ENCODE results near the gene ESRP2.

Gene ESRP2

GRCh38 chr16:68235108-68235886 lies 630 bp downstream of the ESRP2 start:
- TF ChIP-seq, protein P1, sequence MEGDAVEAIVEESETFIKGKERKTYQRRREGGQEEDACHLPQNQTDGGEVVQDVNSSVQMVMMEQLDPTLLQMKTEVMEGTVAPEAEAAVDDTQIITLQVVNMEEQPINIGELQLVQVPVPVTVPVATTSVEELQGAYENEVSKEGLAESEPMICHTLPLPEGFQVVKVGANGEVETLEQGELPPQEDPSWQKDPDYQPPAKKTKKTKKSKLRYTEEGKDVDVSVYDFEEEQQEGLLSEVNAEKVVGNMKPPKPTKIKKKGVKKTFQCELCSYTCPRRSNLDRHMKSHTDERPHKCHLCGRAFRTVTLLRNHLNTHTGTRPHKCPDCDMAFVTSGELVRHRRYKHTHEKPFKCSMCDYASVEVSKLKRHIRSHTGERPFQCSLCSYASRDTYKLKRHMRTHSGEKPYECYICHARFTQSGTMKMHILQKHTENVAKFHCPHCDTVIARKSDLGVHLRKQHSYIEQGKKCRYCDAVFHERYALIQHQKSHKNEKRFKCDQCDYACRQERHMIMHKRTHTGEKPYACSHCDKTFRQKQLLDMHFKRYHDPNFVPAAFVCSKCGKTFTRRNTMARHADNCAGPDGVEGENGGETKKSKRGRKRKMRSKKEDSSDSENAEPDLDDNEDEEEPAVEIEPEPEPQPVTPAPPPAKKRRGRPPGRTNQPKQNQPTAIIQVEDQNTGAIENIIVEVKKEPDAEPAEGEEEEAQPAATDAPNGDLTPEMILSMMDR (IDR thresholded peaks at IDR 0.05) = peak; percentile 46

- TF ChIP-seq, protein P1 (IDR thresholded peaks at IDR 0.05) = no peak
These were observed 1.5 kb downstream of the ESRP2 start for GRCh38 chr16:68234188-68235107.

GRCh38 chr16:68233835-68234187 lies 2.1 kb downstream of the ESRP2 start:
- TF ChIP-seq, protein P1 (IDR thresholded peaks at IDR 0.05) = no peak

DNA sequence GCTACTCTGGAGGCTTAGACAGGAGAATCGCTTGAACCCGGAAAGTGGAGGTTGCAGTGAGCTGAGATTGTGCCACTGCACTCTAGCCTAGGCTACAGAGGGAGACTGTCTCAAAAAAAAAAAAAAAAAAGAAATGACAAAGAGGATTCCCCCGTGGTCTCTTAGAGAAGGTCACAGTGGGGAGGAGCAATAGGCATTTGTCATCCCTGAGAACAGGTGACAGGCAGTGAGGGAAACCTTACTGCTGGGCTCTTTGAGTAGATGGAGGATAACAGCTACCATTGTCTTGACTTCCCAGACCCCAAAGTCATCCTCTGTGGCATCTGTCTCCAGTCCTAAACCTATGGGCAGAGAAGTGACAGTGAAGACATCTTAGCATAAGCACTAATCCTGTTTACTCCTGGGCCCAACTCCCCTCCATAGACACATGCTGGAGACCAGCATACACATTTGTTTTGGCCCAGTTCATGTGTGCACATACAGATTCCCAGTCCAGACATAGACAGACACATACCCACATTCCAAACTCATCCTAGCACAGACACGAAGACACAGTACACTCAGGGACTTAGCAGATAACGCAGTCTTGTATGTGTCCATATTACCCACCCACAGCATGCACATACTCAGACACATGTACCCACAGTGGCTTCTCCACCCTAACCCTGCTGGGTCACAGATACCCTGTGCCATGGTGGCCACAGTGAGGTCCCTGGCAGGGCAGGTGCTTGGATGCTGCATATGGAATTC lies 2.7 kb downstream of the ESRP2 start:
- TF ChIP-seq, protein P1 (IDR thresholded peaks at IDR 0.05) = no peak

DNA sequence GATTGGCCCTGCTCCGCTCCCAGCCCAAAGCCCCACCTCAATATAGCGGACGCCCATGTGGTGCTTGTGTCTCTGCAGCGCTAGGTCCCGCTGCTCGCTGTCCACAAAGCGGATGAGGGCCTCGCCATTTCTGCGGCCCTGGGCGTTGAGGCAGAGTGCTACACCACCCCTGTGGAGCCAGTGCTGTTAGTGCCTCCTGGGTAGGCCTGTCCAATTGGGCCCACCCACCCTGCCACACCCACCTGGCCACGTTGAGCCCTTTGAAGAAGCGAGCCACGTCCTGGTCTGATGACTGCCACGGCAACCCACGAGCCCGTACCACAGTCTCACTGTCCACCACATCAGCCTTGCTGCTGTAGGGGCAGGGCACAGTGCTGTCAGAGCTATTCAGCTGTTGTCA lies 3.6 kb downstream of the ESRP2 start:
- TF ChIP-seq, protein P1 (IDR thresholded peaks at IDR 0.05) = no peak

DNA sequence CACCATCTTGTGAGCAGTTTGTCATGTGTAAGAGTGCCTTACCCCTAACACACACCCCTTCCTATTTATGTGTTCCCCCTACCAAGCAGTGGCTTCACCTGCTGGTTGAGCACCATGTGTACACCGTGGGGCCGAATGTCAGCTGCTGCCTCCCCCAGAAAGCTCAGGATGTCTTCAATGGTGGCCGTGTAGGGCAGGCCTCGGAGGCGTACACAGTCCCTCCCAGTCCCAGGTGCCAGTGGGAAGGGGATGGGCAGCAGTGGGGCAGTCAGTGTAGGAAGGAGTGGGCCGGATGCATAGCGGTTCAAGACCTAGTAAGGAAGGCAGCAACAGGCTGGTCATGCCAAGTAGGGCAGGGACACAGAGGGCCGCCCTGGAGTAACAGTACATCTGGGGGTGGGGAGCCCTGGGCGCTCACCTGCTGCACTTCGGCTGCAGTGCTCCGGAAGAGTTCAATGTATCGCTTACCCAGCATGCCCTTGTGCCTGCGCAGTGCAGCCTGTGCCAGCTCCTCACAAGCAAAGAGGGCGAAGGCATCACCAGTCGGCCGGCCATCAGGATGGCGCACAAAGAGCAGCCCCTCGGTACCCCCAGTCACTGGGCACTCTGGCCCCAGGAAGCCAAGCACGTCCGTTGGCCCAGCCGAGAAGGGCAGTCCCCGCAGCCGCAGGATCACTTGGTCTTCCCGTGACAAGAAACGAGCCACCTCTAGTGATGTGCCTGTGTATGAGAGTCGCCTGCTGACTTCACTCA lies 4.4 kb downstream of the ESRP2 start:
- TF ChIP-seq, protein P1 (IDR thresholded peaks at IDR 0.05) = no peak

- TF ChIP-seq, protein P1 (IDR thresholded peaks at IDR 0.05) = no peak
These were observed 5.0 kb downstream of the ESRP2 start for GRCh38 chr16:68230956-68231355.

Measured in LNCAP (cell line).